GM21447 (cell line): ENCODE measurements around the gene KRT85.
"Not testable (repeated sequence)": the region's sequence is repeated elsewhere in the genome, so short reads cannot be mapped to it uniquely, and the experiment has no call there.

ENCODE experiments used
- ATAC-seq: cut with Tn5 transposase; IDR thresholded peaks from one replicate; pipeline ENCODE4 v1.9.1; 2021; ENCODE audit not compliant: unreplicated experiment

The KRT85 gene

DNA sequence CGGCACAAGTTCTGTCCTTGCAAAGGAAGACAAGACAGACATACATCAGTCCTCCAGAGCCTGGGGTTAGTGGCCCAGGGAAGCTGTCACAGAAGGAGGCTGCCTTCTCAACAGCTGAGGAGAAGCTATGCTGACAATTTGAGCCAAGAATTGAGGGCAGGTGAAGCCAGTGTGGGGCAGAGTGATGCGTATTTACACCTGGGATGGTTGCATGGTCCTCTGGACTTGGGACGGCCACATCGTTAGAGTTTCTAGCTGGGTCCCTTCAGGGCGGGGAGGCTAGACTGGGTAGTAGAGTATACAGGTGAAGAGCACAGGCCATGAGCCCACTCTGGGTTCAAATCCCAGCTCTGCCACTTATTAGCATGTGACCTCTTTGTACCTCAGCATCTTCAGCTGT is 16.5 kb downstream of the KRT85 start:
- ATAC-seq = no peak

DNA sequence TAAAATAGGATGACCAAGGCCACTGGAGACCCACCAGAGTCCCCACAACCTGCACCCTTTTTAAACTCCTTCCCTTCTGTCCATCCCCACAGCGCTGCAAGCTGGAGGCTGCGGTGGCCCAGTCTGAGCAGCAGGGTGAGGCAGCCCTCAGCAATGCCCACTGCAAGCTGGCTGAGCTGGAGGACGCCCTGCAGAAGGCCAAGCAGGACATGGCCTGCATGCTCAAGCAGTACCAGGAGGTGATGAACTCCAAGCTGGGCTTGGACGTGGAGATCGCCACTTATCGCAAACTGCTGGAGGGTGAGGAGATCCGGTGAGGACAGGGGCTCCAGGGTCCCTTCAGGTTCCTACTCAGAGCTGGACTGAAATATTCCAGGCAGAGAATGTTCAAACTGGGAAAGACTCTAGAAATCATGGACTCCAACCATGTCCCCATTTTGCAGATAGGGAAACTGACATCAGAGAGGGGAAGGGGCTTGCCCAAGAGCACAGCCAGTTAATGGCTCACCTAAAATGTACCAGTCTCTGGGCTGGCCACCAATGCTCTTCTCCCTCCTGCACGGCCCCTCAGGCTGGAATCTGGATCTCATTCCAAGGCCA is 17.2 kb downstream of the KRT85 start:
- ATAC-seq = no peak

DNA sequence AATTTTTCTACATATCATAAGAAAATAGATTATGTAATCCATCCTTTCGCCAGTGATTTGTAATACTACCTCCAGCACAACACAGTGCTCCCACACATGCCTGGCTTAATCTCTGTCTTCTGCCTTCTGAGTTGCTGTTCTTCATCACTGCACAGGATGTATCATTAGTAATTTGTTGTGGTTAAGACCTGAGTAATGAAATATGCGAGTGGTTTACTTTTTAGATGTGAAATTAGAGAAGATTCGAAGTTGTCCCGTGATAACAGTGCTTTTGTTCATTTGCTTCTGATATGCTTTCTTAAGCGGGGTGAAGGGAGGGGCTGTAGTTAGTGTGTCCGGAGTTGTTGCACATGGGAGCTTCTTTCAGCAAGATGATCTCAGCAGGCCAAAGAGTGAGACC is 18.1 kb downstream of the KRT85 start:
- ATAC-seq = no peak

DNA sequence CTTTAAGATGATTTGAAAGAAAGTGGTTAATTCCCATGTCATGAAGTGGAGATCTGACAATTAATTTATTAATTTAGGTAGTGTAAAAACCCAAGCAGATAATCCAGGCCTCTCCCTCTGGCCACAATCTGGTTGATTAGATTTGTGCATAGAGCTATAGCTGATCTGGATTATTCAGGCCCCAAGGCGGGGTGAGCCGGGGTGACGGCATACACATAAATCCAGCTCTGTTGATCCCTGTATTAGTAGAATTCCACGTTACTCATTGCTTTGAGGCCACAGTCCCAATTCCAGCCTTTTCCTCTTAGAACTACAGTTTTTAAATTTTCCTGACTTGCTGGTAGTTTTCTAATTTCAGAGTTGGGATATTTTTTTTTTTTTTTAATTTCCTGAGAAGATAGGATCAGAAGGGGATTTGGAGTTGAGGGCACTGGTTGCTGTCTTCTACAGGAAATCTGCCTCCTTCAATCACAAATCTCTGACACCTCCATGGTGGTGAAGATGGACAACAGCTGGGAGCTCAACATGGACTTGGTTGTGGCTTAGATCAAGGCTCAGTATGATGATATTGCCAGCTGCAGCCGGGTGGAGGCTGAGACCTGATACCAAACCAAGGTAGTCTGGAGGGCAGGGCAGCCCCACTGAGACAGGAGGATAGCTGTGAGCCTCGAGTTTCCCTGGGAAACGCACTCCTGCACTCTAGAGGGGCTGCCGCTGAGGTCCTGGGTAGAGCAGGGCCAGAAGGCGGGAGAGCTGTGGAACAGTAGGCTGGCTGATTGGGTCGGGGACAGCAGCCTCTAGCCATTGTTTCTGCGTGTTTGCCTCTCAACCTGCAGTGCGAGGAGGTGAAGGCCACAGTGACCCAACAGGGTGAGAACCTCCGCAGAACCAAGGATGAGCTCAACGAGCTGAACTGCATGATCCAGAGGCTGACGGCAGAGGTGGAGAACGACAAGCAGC is 19.4 kb downstream of the KRT85 start:
- no peak for ATAC-seq

DNA sequence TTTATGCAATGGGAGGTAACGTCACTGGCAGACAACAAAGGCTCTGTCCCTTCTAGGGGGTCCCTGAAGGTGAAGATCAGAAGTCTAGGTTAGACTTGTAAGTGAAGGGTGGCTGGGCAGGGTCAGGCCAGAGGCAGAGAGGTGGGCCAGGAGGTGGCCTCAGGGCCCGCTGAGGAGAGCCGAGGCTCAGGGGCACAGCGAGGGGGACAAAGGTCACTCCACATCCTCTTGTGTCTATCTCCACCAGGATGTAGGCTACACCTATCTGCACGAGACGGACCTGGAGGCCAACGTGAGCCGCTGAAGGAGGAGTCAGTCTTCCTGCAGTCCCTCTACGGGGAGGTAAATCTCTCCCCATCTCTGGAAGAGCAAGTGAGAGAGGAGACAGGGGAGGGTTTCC is 20.3 kb downstream of the KRT85 start:
- no peak for ATAC-seq

DNA sequence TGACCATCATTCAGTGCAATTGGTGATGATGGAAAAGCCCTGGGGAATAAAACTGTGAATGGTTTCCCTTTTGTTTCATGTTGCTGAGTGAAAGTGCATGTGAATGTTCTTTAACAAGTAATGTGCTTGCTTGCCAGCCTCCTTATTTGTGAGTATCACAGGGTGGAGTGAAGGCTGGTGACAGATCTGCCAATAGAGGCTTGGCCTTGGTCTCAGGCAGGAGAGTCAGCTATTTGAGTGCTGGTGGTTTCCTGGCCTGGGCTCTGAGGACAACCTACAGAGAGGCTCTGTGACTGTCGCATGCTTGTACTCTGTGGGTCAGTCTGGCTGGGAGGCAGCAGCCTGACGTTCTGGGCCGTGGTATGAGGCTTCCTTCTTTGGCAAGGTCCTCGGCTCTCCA is 20.7 kb downstream of the KRT85 start:
- ATAC-seq = no peak

DNA sequence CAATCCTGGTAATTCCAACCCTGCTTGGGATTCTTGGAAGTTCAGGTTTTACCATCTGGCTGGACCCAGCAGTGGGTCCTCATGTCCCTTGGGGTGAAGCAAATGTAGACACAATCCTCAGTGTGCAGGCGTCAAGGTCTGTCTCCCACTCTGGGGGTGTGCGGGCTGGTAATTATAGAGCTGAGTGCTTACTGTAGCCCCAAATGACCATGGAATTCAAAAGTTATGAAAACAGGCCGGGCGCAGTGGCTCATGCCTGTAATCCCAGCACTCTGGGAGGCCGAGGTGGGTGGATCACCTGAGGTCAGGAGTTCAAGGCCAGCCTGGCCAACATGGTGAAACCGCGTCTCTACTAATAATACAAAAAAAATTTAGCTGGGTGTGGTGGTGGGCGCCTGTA is 22.2 kb downstream of the KRT85 start:
- ATAC-seq = not testable (repeated sequence)

DNA sequence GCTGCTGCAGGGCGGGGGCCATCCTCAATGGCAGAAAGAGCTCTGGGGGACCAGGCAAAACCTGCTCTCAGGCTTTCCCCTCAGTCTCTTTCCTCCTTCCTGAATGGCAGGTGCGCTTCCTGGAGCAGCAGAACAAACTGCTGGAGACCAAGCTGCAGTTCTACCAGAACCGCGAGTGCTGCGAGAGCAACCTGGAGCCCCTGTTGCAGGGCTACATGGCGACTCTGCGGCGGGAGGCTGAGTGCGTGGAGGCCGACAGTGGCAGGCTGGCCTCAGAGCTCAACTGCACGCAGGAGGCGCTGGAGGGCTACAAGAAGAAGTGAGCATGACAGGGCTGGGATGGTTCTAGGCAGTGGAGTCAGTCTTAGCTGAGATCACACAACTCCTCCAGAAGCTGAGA is 23.2 kb downstream of the KRT85 start:
- ATAC-seq = no peak

DNA sequence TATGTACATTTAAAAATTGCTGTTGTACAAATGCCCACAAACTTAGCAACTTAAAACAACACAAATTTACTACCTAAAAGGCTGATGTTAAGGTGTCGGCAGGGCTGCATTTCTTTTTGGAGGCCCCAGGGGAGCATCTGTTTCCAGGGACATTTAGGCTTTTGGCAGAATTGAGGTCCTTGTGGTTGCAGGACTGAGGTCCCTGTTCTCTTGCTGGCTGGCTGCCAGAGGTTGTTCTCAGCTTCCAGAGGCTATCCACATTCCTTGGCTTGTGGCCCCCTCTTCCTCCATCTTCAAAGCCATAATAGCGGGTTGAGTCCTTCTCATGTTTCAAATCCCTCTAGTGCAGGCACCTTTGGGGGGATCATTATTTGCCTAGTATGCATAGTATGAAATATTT is 23.7 kb downstream of the KRT85 start:
- no peak for ATAC-seq

DNA sequence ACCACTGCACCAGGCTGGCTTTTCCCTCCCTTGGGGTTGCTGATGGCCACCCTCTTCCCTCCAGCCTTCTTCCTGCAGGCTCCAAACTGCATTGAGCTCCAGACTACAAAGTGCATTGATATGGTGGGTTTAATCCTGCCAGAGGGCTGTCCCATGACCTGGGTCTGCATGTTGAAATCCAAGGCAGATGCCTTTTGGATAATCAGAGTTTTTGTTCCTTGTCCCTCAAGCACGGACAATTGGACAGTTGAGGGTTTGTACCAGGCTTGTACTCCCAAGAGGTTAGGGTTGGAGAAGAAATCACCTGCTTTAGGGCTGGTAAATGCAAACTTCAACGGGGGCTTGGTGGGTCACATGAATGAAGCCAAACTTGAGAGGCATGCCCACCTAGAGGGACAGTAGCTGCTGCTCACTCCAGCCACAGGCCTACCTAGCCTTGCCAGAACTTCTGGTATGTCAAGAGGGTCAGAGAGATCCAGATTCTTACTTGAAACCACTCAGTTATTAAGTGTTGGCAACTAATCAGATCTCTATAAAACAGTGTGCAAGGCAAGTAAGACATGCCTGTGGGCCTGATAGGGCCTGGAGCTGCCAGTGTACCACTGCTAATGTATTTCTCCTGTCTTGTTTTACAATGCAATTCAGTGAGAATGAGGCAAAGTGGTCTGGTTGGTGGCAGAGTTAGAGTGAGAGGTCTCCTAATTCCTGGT is 24.3 kb downstream of the KRT85 start:
- no peak for ATAC-seq

DNA sequence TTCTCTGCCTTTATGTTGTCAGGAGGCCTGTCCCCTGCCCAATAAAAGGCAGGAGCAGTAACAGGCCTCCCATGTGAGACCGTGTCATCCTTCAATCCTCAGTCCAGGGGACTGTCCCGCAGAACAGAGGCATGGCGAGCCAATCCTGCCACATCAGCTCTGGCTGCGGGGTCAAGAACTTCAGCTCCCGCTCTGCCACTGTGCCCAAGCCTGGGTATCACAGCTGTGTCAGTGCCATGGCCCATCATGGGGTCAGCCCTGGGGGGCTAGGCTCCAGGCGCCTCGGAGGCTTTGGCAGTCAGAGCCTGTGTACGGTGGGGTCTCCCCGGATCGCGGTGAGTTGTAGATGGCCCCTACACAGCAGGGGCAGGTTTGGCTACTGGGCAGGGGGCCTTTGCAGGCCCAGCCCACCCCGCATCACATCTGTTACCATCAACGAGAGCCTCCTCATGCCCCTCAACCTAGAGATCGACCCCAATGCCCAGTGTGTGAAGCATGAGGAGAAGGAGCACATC is 26.2 kb downstream of the KRT85 start:
- ATAC-seq = no peak

DNA sequence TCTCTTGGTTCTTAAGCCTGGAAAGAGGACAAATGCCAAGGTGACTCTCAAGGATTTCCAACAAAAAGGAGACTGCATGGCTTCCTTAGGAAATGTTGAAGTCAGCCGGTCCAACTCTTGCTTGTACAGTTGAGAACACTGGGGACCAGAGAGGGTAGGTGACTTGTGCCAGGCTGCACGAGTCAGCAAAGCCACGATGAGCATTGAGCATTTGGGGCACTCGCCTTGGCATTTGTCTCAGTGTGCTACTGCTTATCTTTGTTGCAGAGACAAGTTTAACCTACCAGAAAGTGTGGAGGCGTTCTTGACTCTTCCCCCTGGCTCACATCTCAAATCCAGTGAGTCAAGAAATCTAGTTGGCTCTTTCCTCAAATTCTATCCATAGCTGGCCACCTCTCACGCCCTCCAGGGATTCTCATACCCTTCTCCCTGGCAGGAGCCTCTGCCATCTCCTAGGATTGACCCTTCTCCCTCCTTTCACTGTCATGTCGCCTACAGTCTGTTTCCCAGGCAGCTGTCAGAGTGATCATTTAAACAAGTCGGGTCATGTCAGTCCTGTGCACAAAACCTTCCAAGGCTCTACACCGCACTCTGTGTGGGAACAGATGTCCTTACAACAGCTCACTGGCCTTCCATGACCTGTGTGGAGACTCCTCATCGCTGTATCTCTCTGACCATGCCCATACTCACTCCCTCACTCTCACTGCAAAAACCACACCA is 28.9 kb downstream of the KRT85 start:
- no peak for ATAC-seq

DNA sequence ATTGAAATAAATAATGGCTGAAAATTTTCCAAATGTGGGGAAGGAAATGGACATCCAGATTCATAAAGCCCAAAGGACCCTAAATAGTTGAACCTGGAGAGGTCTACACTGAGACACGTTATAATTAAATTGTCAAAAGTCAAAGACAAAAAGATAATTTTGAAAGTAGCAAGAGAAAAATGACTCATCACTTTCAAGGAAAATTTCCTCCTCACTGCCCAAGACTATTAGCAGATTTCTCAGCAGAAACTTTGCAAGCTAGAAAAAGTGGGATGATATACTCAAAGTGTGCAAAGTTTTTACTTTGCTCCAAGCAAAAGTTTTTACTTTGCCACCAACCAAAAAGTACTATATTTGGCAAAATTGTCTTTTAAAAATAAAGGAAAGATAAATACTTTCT is 30.2 kb downstream of the KRT85 start:
- no peak for ATAC-seq

DNA sequence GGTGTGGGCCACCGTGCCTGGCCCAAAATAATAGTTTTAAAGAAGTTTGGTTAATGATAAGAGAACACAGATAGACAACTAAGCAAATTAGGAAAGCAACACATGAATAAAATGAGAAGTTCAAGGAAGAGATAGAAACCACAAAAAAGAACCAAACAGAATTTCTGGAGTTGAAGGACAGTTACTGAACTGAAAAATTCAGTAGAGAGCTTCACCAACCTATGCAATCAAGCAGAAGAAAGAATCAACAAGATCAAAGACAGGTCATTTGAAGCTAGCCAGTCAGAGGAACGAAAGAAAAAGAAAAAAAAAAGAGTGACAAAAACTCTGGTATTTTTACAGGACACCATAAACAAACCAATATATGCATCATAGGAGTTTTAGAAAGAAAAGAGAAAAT is 30.6 kb downstream of the KRT85 start:
- no peak for ATAC-seq

DNA sequence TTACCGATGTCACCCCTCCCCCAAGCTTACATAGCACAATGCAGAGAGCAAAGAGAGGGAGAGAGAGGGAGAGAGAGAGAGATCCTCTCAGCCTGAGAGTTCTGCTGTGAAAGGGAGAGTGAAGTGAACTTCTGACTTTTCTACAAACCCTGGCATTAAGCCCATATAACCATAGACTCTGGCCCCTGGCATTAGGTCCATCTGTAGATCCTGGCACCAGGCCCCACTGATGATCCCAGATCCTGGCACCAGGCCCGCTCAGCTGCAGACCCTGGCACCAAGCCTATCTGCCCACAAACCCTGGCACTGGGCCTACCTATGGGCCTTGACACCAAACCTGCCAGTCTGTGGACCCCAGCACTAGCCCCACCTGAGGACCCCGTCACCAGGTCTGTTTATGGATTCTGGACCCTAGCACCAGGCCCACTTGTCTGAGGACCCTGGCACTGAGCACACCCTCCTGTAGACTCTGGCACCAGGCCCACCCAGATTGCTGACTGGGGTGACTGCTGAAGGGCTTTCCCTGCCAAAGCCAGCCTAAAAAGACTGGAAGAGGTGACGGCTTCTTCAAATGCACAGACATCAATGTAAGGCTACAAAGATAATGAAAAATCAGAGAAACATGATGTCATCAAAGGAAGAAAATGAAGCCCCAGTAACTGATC is 31.6 kb downstream of the KRT85 start:
- ATAC-seq = no peak

DNA sequence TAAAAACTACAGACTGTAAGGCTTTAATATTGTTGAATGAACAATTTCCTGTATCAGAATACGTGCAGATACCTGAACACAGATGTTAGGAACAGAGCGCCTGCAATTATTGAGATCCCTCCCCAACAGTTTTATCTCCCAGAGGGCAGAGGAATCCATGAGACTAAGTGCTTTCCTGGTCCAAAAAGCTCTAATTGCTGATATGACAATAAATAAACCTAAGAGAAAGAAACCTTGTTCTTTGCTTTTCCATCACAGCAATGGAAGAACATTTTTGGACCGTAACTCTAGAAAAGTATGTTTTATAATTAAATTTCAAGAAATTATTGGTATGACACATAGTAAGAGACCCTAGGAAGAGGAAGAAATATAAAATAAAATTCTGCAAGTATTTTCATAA is 33.1 kb downstream of the KRT85 start:
- no peak for ATAC-seq

DNA sequence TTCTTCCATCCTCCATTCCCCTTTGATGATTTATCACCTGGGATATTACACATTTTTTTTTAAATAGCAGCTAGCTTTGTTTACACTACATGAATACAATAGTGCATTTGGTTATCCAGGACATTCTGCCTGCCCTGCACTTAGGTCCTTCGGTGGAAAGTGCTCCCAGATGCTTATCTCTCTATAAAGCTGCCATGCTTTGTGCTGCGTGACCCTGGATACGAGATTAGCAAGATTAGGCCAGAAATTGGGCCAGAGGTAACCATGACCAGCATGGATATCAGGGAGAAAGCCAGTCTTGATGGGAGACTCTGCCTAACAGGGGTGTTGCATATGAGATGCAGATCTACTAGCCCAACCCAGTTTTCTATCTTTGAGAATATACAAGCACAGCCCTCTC is 34.0 kb downstream of the KRT85 start:
- no peak for ATAC-seq

DNA sequence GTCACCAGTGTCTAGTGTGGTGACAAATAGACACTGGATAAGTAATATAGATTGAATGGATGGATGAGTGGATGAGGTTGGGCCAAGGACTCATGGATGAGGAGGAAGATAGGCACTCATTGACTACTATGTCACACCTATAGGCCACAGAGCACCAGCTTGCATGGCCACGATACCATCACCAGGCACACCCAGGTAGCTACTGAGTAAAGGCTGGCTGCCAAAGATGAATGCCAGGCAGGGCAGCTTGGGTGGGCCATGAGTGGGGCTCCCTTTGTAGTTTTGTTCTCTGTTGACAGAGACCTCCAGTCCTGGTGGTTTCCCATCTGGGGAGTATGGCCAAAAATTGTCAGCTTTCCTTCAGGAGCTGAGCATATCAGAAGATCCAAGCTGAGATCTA is 34.9 kb downstream of the KRT85 start:
- ATAC-seq = no peak

DNA sequence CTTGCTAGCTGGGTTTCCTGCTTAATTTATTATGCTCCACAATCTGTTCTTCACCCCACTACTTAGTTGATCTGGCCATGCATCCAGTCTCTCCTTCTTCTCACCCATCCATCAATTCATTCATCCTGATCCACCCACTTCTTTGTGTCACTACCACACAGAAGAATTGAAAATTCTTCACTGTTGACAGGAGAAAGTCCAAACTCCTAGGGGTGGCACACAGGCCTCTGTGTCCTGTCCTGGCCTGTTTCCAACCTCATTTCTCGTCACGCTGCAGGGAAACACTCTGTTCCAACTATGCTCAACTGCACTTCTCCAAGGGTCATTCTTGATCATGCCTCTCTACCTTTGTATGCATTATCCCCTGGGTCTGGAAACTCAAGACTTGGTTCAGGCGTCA is 35.4 kb downstream of the KRT85 start:
- ATAC-seq = no peak

DNA sequence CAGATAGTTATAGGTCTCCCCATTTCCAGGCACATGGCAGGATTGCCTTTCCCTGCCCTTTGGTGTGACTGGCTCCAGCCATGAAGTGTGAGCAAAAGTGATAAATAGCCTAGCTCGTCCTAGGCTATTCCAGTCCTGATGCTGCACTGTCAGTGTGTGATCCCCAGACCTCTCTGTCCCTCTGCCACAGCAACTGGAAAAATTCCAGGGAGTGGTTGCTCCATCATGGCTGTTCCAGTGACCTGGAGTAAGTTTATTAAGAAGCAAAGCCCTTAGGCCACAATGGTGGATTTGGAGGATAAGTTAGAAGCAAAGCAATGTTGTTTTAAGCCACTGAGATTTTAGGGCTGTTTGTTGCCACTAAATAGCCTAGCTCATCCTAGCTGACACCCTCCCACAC is 36.2 kb downstream of the KRT85 start:
- ATAC-seq = no peak
